IPS DF 6.9 (cell line): ENCODE data around the gene NLRC5.
"Not testable (repeated sequence)": the region's sequence is repeated elsewhere in the genome, so short reads cannot be mapped to it uniquely, and the experiment has no call there.

ENCODE experiments used
- DNase-seq: peaks from one replicate; pipeline ENCODE4 v3.0.0-alpha.2; 2013; ENCODE audit warnings: low read depth, low spot score
- H3K27ac ChIP-seq: one replicate; pipeline ENCODE4 v1.5.1; 2013; ENCODE audit warnings: low read length, control low read depth
- H3K27me3 ChIP-seq: 2 replicates; pipeline ENCODE4 v1.6.1; 2013; ENCODE audit warnings: mild to moderate bottlenecking, low read length; ENCODE audit not compliant: control insufficient read depth, insufficient read depth
- H3K36me3 ChIP-seq: 2 replicates; pipeline ENCODE4 v1.6.1; 2013; ENCODE audit warnings: low read length; ENCODE audit not compliant: control insufficient read depth, insufficient read depth
- H3K4me1 ChIP-seq: 2 replicates; pipeline ENCODE4 v1.6.1; 2013; ENCODE audit warnings: low read length; ENCODE audit not compliant: control insufficient read depth, insufficient read depth
- H3K4me3 ChIP-seq: 2 replicates; pipeline ENCODE4 v1.5.1; 2013; ENCODE audit warnings: mild to moderate bottlenecking, low read length
- H3K9me3 ChIP-seq: 2 replicates; pipeline ENCODE4 v1.6.1; 2013; ENCODE audit warnings: low read length, inconsistent platforms; ENCODE audit not compliant: control insufficient read depth, insufficient read depth
- WGBS: extraction: QIAGEN DNeasy Blood & Tissue Kit; methylation state at CpG from one replicate; pipeline ENCODE4 v1.1.7; 2013; ENCODE audit warnings: mixed read lengths, missing lambda C conversion rate; ENCODE audit not compliant: insufficient read length, insufficient coverage; 5-methylcytosine and 5-hydroxymethylcytosine counted together

The NLRC5 gene

DNA sequence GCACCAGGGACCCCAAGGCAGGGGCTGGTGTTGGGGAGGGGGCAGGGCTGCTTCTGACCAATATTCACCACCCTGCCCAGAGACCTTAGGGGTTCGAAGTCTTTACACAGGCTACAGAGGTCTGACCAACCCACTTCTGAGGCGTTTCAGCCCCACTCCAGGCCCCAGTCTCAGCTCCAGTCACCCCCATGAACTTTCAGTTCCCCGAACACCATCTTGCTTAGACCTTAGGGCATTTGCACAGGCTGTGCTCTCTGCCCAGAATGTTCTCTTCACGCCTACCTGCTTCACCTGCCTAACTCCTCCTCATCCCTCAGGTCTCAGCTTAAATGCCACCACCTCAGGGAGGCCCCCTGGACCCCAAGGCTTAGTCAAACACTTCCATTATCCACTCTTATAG lies 77.3 kb downstream of the NLRC5 start:
- no peaks in the 10 kb centered on the region for H3K36me3 ChIP-seq
- H3K9me3 ChIP-seq = no peaks in the 10 kb centered on the region
- no CpG with 5 or more reads among the region's 4 CpGs for WGBS
- H3K4me1 ChIP-seq = no peaks in the 10 kb centered on the region
- DNase-seq = no peak
- H3K4me3 ChIP-seq = no peak overlapping the region
- H3K27me3 ChIP-seq = no peaks in the 10 kb centered on the region
- H3K27ac ChIP-seq = no peak overlapping the region

DNA sequence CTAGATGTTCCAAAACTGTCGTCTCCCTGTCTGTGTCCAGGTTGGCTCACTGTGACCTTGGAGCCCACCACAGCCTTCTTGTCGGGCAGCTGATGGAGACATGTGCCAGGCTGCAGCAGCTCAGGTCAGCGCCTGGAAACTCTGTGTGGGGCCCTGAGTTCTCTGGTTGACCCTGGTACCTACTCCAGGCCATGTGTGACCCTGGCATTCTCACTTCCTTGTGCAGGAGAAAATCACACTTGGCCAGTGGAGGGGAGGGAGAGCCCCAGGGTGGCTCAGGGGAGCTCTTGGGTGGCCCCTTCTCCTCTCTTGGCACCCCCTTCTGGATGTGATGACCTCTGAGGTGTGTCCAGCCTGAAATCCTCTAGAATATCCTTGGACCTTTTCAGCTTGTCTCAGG lies 78.0 kb downstream of the NLRC5 start:
- no peaks in the 10 kb centered on the region for H3K4me1 ChIP-seq
- H3K4me3 ChIP-seq = no peak overlapping the region
- WGBS = no CpG with 5 or more reads among the region's 3 CpGs
- H3K9me3 ChIP-seq = no peaks in the 10 kb centered on the region
- DNase-seq = no peak
- no peaks in the 10 kb centered on the region for H3K27me3 ChIP-seq
- H3K36me3 ChIP-seq = no peaks in the 10 kb centered on the region
- H3K27ac ChIP-seq = no peak overlapping the region

DNA sequence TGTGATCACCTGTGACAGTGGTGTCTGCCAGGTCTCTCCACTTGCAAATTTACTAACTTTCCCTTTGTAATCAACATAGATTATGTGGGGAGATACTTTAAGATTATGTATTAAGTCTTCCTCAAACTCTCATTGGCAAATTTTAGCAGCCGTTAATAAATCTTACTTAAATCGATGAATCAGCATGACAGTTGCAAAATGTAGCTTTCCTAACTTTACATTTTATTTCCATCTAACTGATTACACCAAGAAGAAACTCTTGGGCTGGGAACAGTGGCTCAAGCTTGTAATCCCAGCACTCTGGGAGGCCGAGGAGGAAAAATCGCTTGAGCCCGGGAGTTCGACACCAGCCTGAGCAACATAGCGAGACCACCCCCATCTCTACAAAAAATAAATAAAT lies 79.7 kb downstream of the NLRC5 start:
- DNase-seq = no peak
- no CpG with 5 or more reads among the region's 7 CpGs for WGBS

DNA sequence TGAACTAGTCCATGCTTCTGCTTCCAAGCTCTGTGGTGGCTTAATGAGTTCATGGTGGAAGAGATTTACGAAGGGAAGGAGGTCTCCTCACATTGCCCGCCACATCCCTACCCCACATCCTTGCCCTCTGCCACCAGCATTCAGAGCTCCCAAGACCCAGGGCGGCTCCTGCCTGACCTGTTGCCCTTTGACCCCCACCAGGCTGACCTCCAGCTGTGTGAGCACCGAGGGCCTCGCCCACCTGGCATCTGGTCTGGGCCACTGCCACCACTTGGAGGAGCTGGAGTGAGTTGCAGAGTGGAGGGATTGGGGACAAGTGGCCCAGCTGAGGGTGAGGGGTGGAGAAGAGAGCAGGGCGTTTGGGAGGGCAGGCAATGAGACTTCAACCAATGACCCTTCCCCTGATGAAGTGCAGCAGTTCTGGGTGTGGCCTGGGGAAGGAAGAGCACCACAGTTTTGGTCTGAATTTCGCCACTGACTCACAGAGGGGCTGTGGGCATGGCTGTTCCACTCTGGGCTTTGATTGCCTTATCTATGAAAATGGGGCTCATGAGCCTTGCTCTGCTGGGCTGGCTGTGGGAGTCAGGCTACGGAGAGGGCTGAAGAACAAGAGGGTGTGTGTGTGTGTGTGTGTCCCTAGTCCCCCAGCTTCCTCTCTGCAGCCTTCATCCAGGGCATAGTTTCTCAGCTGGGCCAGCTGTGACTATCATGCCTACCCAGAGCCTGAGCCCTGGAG lies 80.4 kb downstream of the NLRC5 start:
- WGBS = no CpG with 5 or more reads among the region's 8 CpGs
- Histone ChIP-seq H3K9me3 (no peaks in the 10 kb centered on the region), H3K27me3 (no peaks in the 10 kb centered on the region), H3K27ac (no peak overlapping the region), H3K36me3 (no peaks in the 10 kb centered on the region), H3K4me1 (no peaks in the 10 kb centered on the region), H3K4me3 (no peak overlapping the region)
- DNase-seq = no peak

More for the DNA sequence above, 79.7 kb downstream of the NLRC5 start:
- H3K9me3 ChIP-seq = no peaks in the 10 kb centered on the region
- no peak overlapping the region for H3K4me3 ChIP-seq
- no peaks in the 10 kb centered on the region for H3K4me1 ChIP-seq
- no peaks in the 10 kb centered on the region for H3K36me3 ChIP-seq
- H3K27ac ChIP-seq = no peak overlapping the region
- H3K27me3 ChIP-seq = no peaks in the 10 kb centered on the region

DNA sequence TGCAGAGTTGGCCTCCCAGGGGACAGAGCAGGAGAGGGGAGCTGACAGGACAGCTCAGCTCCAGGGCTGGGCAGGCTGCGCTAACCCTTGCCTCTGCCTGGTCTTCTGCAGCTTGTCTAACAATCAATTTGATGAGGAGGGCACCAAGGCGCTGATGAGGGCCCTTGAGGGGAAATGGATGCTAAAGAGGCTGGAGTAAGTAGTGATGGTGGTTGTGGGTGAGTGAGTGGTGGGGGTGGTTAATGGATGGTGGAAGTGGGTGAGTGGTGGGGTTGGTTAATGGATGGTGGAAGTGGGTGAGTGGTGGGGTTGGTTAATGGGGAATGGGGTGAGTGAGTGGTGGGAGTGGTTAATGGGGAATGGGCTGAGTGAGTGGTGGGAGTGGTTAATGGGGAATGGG lies 81.1 kb downstream of the NLRC5 start:
- Histone ChIP-seq H3K27me3 (no peaks in the 10 kb centered on the region), H3K36me3 (no peaks in the 10 kb centered on the region)
- no CpG with 5 or more reads among the region's 2 CpGs for WGBS

DNA sequence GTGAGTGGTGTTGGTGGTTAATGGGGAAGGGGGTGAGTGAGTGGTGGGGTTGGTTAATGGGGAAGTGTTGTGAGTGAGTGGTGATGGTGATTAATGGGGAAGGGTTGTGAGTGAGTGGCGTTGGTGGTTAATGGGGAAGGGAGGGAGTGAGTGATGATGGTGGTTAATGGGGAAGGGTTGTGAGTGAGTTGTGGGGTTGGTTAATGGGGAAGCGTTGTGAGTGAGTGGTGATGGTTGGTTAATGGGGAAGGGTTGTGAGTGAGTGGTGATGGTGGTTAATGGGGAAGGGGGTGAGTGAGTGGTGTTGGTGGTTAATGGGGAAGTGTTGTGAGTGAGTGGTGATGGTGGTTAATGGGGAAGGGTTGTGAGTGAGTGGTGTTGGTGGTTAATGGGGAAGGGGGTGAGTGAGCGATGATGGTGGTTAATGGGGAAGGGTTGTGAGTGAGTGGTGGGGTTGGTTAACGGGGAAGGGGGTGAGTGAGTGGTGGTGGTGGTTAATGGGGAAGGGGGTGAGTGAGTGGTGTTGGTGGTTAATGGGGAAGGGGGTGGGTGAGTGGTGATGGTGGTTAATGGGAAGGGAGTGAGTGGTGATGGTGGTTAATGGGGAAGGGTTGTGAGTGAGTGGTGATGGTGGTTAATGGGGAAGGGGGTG lies 81.8 kb downstream of the NLRC5 start:
- not testable (repeated sequence) for H3K27ac ChIP-seq, H3K36me3 ChIP-seq, H3K4me1 ChIP-seq, DNase-seq, H3K9me3 ChIP-seq, H3K4me3 ChIP-seq, H3K27me3 ChIP-seq
- 100% methylated on average over 4 of the region's 4 CpGs for WGBS

More for the DNA sequence above, 81.1 kb downstream of the NLRC5 start:
- H3K4me3 ChIP-seq = no peak overlapping the region
- H3K27ac ChIP-seq = no peak overlapping the region
- no peaks in the 10 kb centered on the region for H3K4me1 ChIP-seq
- no peaks in the 10 kb centered on the region for H3K9me3 ChIP-seq
- DNase-seq = no peak

DNA sequence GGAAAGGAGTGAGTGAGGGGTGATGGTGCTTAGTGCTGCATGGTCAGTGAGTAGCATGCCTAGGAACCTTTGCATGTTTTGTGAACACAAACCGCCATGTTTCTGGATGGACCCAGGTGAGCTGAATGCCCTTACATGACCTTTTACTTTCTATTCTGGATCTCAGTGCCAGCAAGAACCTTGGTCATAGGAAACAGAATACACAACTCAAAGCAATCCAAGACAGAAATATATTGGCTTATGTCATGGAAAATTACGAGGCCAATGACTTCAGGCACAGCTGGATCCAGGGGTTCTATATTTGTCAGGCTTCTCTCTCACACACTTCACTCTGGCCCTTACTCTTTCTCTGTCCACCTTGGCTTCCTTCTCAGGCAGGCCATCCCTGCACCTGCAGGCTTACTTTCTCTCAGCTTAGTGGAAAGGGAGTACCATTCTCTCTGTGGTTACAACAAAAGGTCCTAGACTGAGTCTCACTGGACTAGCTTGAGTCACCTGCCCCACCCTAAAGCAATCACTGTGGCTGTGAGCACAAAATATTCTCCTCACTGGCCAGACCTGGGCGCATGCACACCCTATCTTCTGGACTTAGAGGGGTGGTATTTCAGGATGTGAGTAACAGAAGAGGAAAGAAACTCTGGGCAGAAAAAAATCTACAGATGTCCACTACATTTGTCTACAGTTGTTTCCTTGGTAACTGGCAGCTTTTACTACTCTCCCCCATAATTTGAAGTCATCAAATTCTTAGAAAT lies 82.7 kb downstream of the NLRC5 start:
- no peaks in the 10 kb centered on the region for H3K4me1 ChIP-seq
- no peak for DNase-seq

DNA sequence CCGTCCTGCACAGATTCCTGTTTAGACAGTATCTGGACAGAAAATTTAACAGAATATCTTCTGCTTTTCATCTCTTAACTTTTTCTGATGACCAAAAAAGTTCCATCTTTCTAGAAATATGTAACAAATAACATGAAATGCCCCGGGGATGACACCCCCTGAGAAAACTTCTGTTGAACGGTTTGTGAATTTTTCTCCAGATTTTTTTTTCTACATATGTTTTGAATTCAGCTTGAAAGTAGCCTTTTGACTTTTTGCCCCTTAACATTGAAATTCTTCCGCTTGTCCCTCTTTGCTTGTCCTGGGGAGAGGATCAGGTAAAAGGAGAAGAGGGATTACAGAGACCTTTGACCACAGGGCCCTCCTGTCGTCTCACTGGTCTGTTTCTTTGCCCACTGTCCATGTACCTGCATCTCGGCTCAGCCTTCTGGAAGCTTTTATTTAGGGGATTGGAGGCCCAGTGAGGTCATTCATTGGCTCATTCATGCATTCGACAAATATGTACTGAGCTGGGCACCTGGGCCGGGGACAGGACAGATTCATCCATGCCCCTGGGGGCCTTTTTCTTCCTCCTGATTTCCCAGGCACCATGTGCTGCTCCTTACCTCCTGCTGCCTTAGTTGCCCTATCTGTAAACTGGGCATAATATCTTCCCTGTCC lies 83.4 kb downstream of the NLRC5 start:
- Histone ChIP-seq H3K27me3 (no peaks in the 10 kb centered on the region), H3K27ac (no peak overlapping the region)
- WGBS = no CpG with 5 or more reads among the region's 8 CpGs

More for the DNA sequence above, 82.7 kb downstream of the NLRC5 start:
- H3K27me3 ChIP-seq = no peaks in the 10 kb centered on the region
- WGBS = no CpG with 5 or more reads among the region's 3 CpGs
- no peaks in the 10 kb centered on the region for H3K36me3 ChIP-seq
- no peaks in the 10 kb centered on the region for H3K9me3 ChIP-seq
- H3K4me3 ChIP-seq = no peak overlapping the region
- no peak overlapping the region for H3K27ac ChIP-seq

DNA sequence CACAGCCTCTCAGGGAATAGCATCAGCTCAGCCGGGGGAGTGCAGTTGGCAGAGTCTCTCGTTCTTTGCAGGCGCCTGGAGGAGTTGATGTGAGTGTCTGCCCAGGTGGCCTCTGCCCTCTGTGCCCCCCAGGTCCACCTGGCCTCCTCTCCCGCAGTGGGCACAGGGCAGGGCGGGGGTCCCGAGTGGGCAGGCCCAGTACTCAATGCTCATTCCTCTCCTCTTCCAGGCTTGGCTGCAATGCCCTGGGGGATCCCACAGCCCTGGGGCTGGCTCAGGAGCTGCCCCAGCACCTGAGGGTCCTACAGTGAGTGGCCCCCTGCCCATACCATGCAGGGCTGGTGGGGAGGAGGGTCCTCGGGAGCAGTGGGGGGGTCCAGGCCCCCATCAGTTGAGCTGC lies 88.4 kb downstream of the NLRC5 start:
- Histone ChIP-seq H3K36me3 (no peaks in the 10 kb centered on the region), H3K27me3 (no peaks in the 10 kb centered on the region), H3K4me3 (no peak overlapping the region), H3K9me3 (no peaks in the 10 kb centered on the region), H3K4me1 (no peaks in the 10 kb centered on the region), H3K27ac (no peak overlapping the region)
- WGBS = no CpG with 5 or more reads among the region's 7 CpGs
- no peak for DNase-seq

More for the DNA sequence above, 83.4 kb downstream of the NLRC5 start:
- no peak for DNase-seq
- H3K4me1 ChIP-seq = no peaks in the 10 kb centered on the region
- H3K36me3 ChIP-seq = no peaks in the 10 kb centered on the region
- no peaks in the 10 kb centered on the region for H3K9me3 ChIP-seq
- no peak overlapping the region for H3K4me3 ChIP-seq

DNA sequence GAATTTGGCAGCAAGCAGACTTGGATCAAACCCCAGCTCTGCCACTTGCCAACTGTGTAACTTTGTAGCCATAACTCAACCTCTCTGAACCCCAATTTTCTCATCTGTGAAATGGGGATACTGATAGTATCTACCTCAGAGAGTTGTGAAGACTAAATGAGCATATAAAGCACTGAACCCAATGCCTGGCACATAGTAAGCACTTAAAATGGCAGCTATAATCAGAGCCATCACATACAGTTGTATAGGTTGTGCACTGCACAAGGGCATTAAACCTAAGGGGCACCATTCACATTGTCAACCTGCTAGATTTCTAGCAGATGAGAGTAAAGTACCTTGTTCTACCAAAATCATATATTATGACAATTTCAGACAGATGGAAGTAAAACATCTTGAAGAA lies 92.4 kb downstream of the NLRC5 start:
- no peaks in the 10 kb centered on the region for H3K36me3 ChIP-seq
- H3K27ac ChIP-seq = no peak overlapping the region
- H3K27me3 ChIP-seq = no peaks in the 10 kb centered on the region
- no peak overlapping the region for H3K4me3 ChIP-seq
- DNase-seq = no peak
- no peaks in the 10 kb centered on the region for H3K4me1 ChIP-seq
- no peaks in the 10 kb centered on the region for H3K9me3 ChIP-seq
